Measurements from ENCODE around the gene PDZD2. TPM values are rescaled to one million over a fixed set of nuclear protein-coding genes. Genes with fewer than 3 reads are reported as not detected.
A peak's percentile ranks its signal among the peaks of the same experiment; 100 is the strongest.

Gene PDZD2
- total and polyA plus RNA-seq, 11 donors, result 28.3 to 116 (median 80.6) TPM

GRCh38 chr5:32020946-32021345, 382.0 kb downstream of the PDZD2 start:
- intact Hi-C loops (cut with DNase I), result loop anchor here in 1 of 10 donors (10.0 kb wide), 1 partner anchor 166 kb away; no protein-coding TSS in a partner anchor
- Histone ChIP-seq H3K4me3 (peak overlapping the region in 1 of 12 donors; percentile 54), H3K36me3 (peaks cover 0 to 8% (median 0%) of the 10 kb centered on the region in 9 donors), H3K4me1 (peaks cover 0 to 39% (median 19%) of the 10 kb centered on the region in 12 donors), H3K9me3 (no peaks in the 10 kb centered on the region), H3K27me3 (no peaks in the 10 kb centered on the region), H3K27ac (peak overlapping the region in 3 of 12 donors; percentile 25 to 91 (median 55))
- no peak for DNase-seq
- 87 to 95% (median 88%) methylated on average over 7 of the region's 7 CpGs for WGBS, 4 donors
- TF ChIP-seq, protein P1, sequence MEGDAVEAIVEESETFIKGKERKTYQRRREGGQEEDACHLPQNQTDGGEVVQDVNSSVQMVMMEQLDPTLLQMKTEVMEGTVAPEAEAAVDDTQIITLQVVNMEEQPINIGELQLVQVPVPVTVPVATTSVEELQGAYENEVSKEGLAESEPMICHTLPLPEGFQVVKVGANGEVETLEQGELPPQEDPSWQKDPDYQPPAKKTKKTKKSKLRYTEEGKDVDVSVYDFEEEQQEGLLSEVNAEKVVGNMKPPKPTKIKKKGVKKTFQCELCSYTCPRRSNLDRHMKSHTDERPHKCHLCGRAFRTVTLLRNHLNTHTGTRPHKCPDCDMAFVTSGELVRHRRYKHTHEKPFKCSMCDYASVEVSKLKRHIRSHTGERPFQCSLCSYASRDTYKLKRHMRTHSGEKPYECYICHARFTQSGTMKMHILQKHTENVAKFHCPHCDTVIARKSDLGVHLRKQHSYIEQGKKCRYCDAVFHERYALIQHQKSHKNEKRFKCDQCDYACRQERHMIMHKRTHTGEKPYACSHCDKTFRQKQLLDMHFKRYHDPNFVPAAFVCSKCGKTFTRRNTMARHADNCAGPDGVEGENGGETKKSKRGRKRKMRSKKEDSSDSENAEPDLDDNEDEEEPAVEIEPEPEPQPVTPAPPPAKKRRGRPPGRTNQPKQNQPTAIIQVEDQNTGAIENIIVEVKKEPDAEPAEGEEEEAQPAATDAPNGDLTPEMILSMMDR (IDR thresholded peaks at IDR 0.05), result no peak
- no peak for TF ChIP-seq POLR2A (IDR thresholded peaks at IDR 0.05)
- ATAC-seq, result no peak

DNA sequence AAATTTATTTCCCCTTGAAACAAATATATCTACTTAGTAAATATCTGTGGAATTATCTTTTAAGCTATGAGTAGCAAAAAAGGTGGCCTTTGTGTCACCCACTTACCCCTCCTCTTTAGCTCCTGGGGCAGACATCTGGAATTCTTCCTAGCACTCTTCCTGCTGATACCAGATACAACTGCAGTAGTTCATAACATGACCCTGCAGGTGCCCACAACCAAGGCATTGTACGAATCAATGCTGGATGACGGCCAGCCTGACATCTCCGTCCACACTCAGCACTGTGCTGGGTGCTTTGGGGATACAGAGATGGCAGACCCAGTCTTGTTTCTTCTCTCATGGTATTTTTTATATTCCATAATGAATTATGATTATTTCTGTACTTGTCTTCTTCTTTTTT, 382.8 kb downstream of the PDZD2 start:
- Histone ChIP-seq H3K27ac (no peak overlapping the region), H3K4me1 (peaks cover 1 to 46% (median 24%) of the 10 kb centered on the region in 12 donors)
- peak in 1 of 4 donors; percentile 25 for ATAC-seq

GRCh38 chr5:32022638-32023037, 383.7 kb downstream of the PDZD2 start:
- H3K4me3 ChIP-seq, result no peak overlapping the region
- H3K4me1 ChIP-seq, result peaks cover 8 to 49% (median 27%) of the 10 kb centered on the region in 12 donors

More for the DNA sequence above, 382.8 kb downstream of the PDZD2 start:
- Histone ChIP-seq H3K36me3 (peaks cover 0 to 8% (median 0%) of the 10 kb centered on the region in 9 donors), H3K27me3 (no peaks in the 10 kb centered on the region), H3K9me3 (no peaks in the 10 kb centered on the region), H3K4me3 (no peak overlapping the region)
- intact Hi-C loops (cut with DNase I), result loop anchor here in 1 of 10 donors (10.0 kb wide), 1 partner anchor 167 kb away; no protein-coding TSS in a partner anchor
- WGBS, 4 donors, result 29 to 60% (median 40%) methylated on average over 3 of the region's 3 CpGs
- TF ChIP-seq, protein P1 (IDR thresholded peaks at IDR 0.05), result no peak
- no peak for TF ChIP-seq POLR2A (IDR thresholded peaks at IDR 0.05)
- DNase-seq, result no peak

GRCh38 chr5:32023816-32024215, 384.9 kb downstream of the PDZD2 start:
- TF ChIP-seq POLR2A (IDR thresholded peaks at IDR 0.05), result no peak
- TF ChIP-seq, protein P1 (IDR thresholded peaks at IDR 0.05), result no peak
- DNase-seq (no peak), ATAC-seq (no peak)
- peaks cover 0 to 8% (median 0%) of the 10 kb centered on the region in 9 donors for H3K36me3 ChIP-seq
- intact Hi-C loops (cut with DNase I), result loop anchor here in 1 of 10 donors (10.0 kb wide), 1 partner anchor 169 kb away; no protein-coding TSS in a partner anchor
- no peaks in the 10 kb centered on the region for H3K9me3 ChIP-seq
- no peaks in the 10 kb centered on the region for H3K27me3 ChIP-seq
- H3K4me3 ChIP-seq, result no peak overlapping the region
- no peak overlapping the region for H3K27ac ChIP-seq
- 82 to 90% (median 89%) methylated on average over 8 of the region's 8 CpGs for WGBS, 4 donors
- H3K4me1 ChIP-seq, result peaks cover 13 to 49% (median 25%) of the 10 kb centered on the region in 12 donors

More at GRCh38 chr5:32022638-32023037, 383.7 kb downstream of the PDZD2 start:
- intact Hi-C loops (cut with DNase I), result loop anchor here in 1 of 10 donors (10.0 kb wide), 1 partner anchor 168 kb away; no protein-coding TSS in a partner anchor
- TF ChIP-seq, protein P1 (IDR thresholded peaks at IDR 0.05), result no peak
- TF ChIP-seq POLR2A (IDR thresholded peaks at IDR 0.05), result no peak
- 93 to 97% (median 95%) methylated on average over 2 of the region's 2 CpGs for WGBS, 4 donors
- H3K36me3 ChIP-seq, result peaks cover 0 to 8% (median 0%) of the 10 kb centered on the region in 9 donors
- H3K27me3 ChIP-seq, result no peaks in the 10 kb centered on the region
- no peak overlapping the region for H3K27ac ChIP-seq
- no peak for ATAC-seq
- no peak for DNase-seq
- no peaks in the 10 kb centered on the region for H3K9me3 ChIP-seq

All from heart left ventricle (tissue), 16 donors.